GM19372 (cell line): ENCODE data around the gene FAM83E.
"Not testable (repeated sequence)": the region's sequence is repeated elsewhere in the genome, so short reads cannot be mapped to it uniquely, and the experiment has no call there.

Experiments used
- ATAC-seq: cut with Tn5 transposase; IDR thresholded peaks from one replicate; pipeline ENCODE4 v1.9.1; 2021; ENCODE audit warnings: mild to moderate bottlenecking, low read depth, moderate library complexity; ENCODE audit not compliant: unreplicated experiment

FAM83E gene

GRCh38 chr19:48614436-48615230 is at the start of gene FAM83E:
Gene FAM83E (minus strand): TSS chr19:48615076. CDS start chr19:48613372, 1,704 bp downstream.
- no peak for ATAC-seq

GRCh38 chr19:48664476-48664875 is 49.6 kb upstream of the FAM83E start:
- ATAC-seq = no peak

- no peak for ATAC-seq
Observed at GRCh38 chr19:48663667-48664066, 48.8 kb upstream of the FAM83E start.

GRCh38 chr19:48661711-48662090 is 46.8 kb upstream of the FAM83E start:
- no peak for ATAC-seq

- ATAC-seq = peak; percentile 82
Observed at GRCh38 chr19:48660852-48661710, 46.2 kb upstream of the FAM83E start.

GRCh38 chr19:48659768-48660167 is 44.9 kb upstream of the FAM83E start:
- no peak for ATAC-seq

GRCh38 chr19:48658483-48658882 is 43.6 kb upstream of the FAM83E start:
- no peak for ATAC-seq

GRCh38 chr19:48657828-48658227 is 43.0 kb upstream of the FAM83E start:
- not testable (repeated sequence) for ATAC-seq

GRCh38 chr19:48656840-48657474 is 42.1 kb upstream of the FAM83E start:
- ATAC-seq = no peak

- ATAC-seq = no peak
Observed at GRCh38 chr19:48654299-48655059, 39.6 kb upstream of the FAM83E start.

GRCh38 chr19:48651683-48652048 is 36.8 kb upstream of the FAM83E start:
- ATAC-seq = no peak

- ATAC-seq = no peak
Observed at GRCh38 chr19:48650974-48651682, 36.3 kb upstream of the FAM83E start.

- no peak for ATAC-seq
Observed at GRCh38 chr19:48648134-48648533, 33.3 kb upstream of the FAM83E start.

- no peak for ATAC-seq
Observed at GRCh38 chr19:48646722-48647216, 31.9 kb upstream of the FAM83E start.

- ATAC-seq = peak; percentile 78
Observed at GRCh38 chr19:48646001-48646721, 31.3 kb upstream of the FAM83E start, which contains the start of gene CA11. Gene CA11 (minus strand): TSS chr19:48646187. CDS start chr19:48645632, 555 bp downstream.

- ATAC-seq = no peak
Observed at GRCh38 chr19:48645620-48646000, 30.7 kb upstream of the FAM83E start.

GRCh38 chr19:48644839-48645619 is 30.2 kb upstream of the FAM83E start:
- no peak for ATAC-seq

GRCh38 chr19:48644355-48644754 is 29.5 kb upstream of the FAM83E start:
- no peak for ATAC-seq
